ENCODE data around the gene CAND1.

The CAND1 gene

GRCh38 chr12:67331123-67331522, 62.0 kb downstream of the CAND1 start:
- H3K27ac ChIP-seq (ENCODE audit: low read length), result no peak overlapping the region
- no peak overlapping the region for H3K4me2 ChIP-seq (ENCODE audit: low read depth, low read length)
- H3K79me2 ChIP-seq (ENCODE audit: low read length), result no peaks in the 10 kb centered on the region
- DNase-seq, result peak; percentile 30
- TF ChIP-seq EZH2 (optimal IDR thresholded peaks at IDR 0.05; ENCODE audit: low read depth, low read length) (no peak), EZH2phosphoT487 (IDR thresholded peaks at IDR 0.05; ENCODE audit: low read length) (no peak), CTCF (IDR thresholded peaks at IDR 0.05; ENCODE audit: low read length) (no peak)
- no peaks in the 10 kb centered on the region for H3F3A ChIP-seq (ENCODE audit: insufficient read depth, low read length)
- no peaks in the 10 kb centered on the region for H3K27me3 ChIP-seq (replicated peaks; ENCODE audit: insufficient read depth, low read length)
- H4K20me1 ChIP-seq (ENCODE audit: insufficient read depth, low read length), result no peaks in the 10 kb centered on the region
- no peaks in the 10 kb centered on the region for H3K9me2 ChIP-seq (replicated peaks; ENCODE audit: insufficient read depth, low read length)
- H3K4me3 ChIP-seq (ENCODE audit: low read length), result no peak overlapping the region
- H3K36me3 ChIP-seq (replicated peaks; ENCODE audit: insufficient read depth, low read length), result no peaks in the 10 kb centered on the region
- H3K9me3 ChIP-seq (replicated peaks; ENCODE audit: insufficient read depth, low read length), result no peaks in the 10 kb centered on the region
- H3K9ac ChIP-seq (ENCODE audit: low read length), result no peak overlapping the region
- no peak overlapping the region for H2AFZ ChIP-seq (ENCODE audit: low read length)
- H3K4me1 ChIP-seq (ENCODE audit: low read length), result no peaks in the 10 kb centered on the region

- TF ChIP-seq CTCF (IDR thresholded peaks at IDR 0.05; ENCODE audit: low read length) (no peak), EZH2 (optimal IDR thresholded peaks at IDR 0.05; ENCODE audit: low read depth, low read length) (no peak), EZH2phosphoT487 (IDR thresholded peaks at IDR 0.05; ENCODE audit: low read length) (no peak)
- no peaks in the 10 kb centered on the region for H3K36me3 ChIP-seq (replicated peaks; ENCODE audit: insufficient read depth, low read length)
- no peaks in the 10 kb centered on the region for H3K9me3 ChIP-seq (replicated peaks; ENCODE audit: insufficient read depth, low read length)
- H3K4me3 ChIP-seq (ENCODE audit: low read length), result no peak overlapping the region
- no peaks in the 10 kb centered on the region for H3K27me3 ChIP-seq (replicated peaks; ENCODE audit: insufficient read depth, low read length)
- no peak overlapping the region for H3K27ac ChIP-seq (ENCODE audit: low read length)
- no peaks in the 10 kb centered on the region for H3K79me2 ChIP-seq (ENCODE audit: low read length)
- no peak overlapping the region for H3K4me2 ChIP-seq (ENCODE audit: low read depth, low read length)
- no peaks in the 10 kb centered on the region for H4K20me1 ChIP-seq (ENCODE audit: insufficient read depth, low read length)
- no peaks in the 10 kb centered on the region for H3K9me2 ChIP-seq (replicated peaks; ENCODE audit: insufficient read depth, low read length)
- no peak overlapping the region for H2AFZ ChIP-seq (ENCODE audit: low read length)
- DNase-seq, result no peak
- no peaks in the 10 kb centered on the region for H3F3A ChIP-seq (ENCODE audit: insufficient read depth, low read length)
- no peaks in the 10 kb centered on the region for H3K4me1 ChIP-seq (ENCODE audit: low read length)
- H3K9ac ChIP-seq (ENCODE audit: low read length), result no peak overlapping the region
These were observed 62.7 kb downstream of the CAND1 start for GRCh38 chr12:67331828-67332227.

GRCh38 chr12:67333649-67334048, 64.5 kb downstream of the CAND1 start:
- Histone ChIP-seq H3K9ac (ENCODE audit: low read length) (no peak overlapping the region), H3F3A (ENCODE audit: insufficient read depth, low read length) (no peaks in the 10 kb centered on the region), H3K4me1 (ENCODE audit: low read length) (no peaks in the 10 kb centered on the region), H3K9me2 (replicated peaks; ENCODE audit: insufficient read depth, low read length) (no peaks in the 10 kb centered on the region), H4K20me1 (ENCODE audit: insufficient read depth, low read length) (no peaks in the 10 kb centered on the region), H3K27ac (ENCODE audit: low read length) (no peak overlapping the region), H3K36me3 (replicated peaks; ENCODE audit: insufficient read depth, low read length) (no peaks in the 10 kb centered on the region), H3K27me3 (replicated peaks; ENCODE audit: insufficient read depth, low read length) (no peaks in the 10 kb centered on the region), H3K79me2 (ENCODE audit: low read length) (no peaks in the 10 kb centered on the region), H3K4me3 (ENCODE audit: low read length) (no peak overlapping the region), H2AFZ (ENCODE audit: low read length) (no peak overlapping the region), H3K9me3 (replicated peaks; ENCODE audit: insufficient read depth, low read length) (no peaks in the 10 kb centered on the region), H3K4me2 (ENCODE audit: low read depth, low read length) (no peak overlapping the region)
- no peak for DNase-seq
- no peak for TF ChIP-seq EZH2phosphoT487 (IDR thresholded peaks at IDR 0.05; ENCODE audit: low read length)
- no peak for TF ChIP-seq EZH2 (optimal IDR thresholded peaks at IDR 0.05; ENCODE audit: low read depth, low read length)
- TF ChIP-seq CTCF (IDR thresholded peaks at IDR 0.05; ENCODE audit: low read length), result no peak
